ENCODE measurements around the gene STK32C.

GRCh38 chr10:132178046-132178445 is 129.7 kb downstream of the STK32C start:
- TF ChIP-seq CTCF (IDR thresholded peaks at IDR 0.05) (no peak), EP300 (IDR thresholded peaks at IDR 0.05) (no peak)

All from upper lobe of left lung (tissue), 4 donors.